GM18526 (cell line): ENCODE measurements around the gene PLXDC1.

ENCODE experiments used
- POLR2A ChIP-seq: IDR thresholded peaks from 3 replicates; pipeline ENCODE4 v1.6.1; 2011; ENCODE audit not compliant: insufficient read length; ENCODE audit errors: extremely low read depth

Gene PLXDC1

GRCh38 chr17:39125143-39125875, 26.1 kb downstream of the PLXDC1 start:
- TF ChIP-seq POLR2A: no peak

GRCh38 chr17:39123627-39124026, 27.8 kb downstream of the PLXDC1 start:
- no peak for TF ChIP-seq POLR2A

DNA sequence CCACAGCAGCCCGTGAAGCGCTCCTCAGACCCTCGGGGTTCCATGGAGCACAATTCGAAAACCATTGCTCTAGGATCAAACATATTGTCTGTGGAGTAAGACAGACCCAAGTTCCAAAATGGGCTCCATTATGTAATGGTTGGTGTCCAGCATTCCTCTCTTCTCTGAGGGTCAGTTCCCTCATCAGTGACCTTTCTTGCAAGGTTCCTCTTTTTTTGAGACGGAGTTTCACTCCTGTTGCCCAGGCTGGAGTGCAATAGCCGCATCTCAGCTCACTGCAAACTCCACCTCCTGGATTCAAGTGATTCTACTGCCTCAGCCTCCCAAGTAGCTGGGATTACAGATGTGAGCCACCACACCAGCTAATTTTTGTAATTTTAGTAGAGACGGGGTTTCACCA, 28.4 kb downstream of the PLXDC1 start:
- TF ChIP-seq POLR2A: no peak

GRCh38 chr17:39118674-39119419, 32.6 kb downstream of the PLXDC1 start:
- no peak for TF ChIP-seq POLR2A

- TF ChIP-seq POLR2A: no peak
These were observed 35.2 kb downstream of the PLXDC1 start for GRCh38 chr17:39116224-39116623.

DNA sequence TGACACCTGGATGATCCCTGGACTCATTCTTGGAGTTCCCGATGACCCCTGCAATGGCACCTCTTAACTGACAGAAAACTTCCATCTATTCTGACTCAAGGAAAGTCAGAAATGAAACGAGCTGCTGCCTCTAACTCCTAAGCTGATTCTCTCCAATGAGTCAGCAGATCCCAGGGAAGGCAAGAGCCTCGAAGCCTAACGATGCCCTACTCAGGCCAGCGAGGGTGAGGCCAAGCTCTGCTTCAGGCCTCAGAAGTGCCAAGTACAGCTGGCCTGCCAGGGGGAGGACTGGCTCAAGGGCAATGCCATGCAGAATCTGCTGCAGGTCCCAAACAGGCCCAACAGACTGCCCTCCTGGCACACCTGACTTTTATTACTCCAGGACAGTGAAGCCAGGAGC, 36.3 kb downstream of the PLXDC1 start:
- TF ChIP-seq POLR2A: no peak

GRCh38 chr17:39114723-39115122, 36.7 kb downstream of the PLXDC1 start:
- no peak for TF ChIP-seq POLR2A

DNA sequence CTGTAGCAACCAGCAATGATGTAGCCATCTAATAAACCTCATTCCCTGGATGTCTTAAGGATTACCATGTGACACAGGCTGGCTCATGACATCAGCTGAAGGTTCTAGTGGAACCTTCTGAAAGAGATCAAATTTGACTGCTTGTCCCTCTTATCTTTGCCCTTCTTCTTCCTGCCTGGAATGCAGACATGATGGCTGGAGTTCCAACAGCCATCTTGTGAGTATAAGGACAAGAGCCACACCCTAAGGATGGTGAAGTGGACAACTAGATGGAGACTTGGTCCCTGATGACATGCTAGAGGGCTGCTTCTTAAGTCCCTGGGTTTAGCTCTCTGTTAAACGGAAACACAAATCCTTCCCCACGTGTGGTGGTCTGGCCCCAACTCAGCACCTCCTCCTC, 37.6 kb downstream of the PLXDC1 start:
- TF ChIP-seq POLR2A: no peak

DNA sequence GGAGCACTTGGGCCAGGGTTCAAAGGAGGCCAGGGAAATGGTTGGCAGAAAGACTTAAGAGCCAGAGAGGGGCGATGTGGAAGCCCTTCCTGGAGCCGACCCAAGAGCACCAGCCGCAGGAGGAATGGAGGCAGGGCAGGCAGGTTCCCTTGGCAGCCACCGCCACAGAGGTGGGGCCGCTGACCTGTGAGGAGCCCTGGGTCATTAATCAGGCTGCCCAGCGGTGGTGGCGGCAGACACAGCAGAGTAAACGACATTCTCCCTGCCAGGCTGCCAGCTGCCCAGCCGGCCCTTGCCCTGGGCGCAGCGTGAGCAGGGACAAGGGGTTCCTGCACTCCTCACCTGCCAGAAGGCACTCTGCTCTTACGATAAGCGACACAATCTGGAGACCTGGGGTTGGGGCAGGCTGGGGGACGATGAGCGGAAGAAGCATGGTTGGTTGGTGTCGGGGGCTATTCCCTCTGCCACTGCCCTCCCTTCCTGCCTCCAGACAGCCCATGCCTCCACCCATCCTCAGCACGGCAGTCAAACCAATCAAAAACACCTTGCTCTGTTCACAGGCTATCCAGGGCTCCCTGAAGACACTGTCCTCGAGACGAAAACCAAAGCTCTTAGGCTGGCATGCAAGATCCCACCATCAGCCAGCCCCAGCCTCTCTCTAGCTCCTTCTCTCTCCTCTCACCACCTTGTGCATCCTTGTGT, 40.9 kb downstream of the PLXDC1 start:
- TF ChIP-seq POLR2A: no peak

DNA sequence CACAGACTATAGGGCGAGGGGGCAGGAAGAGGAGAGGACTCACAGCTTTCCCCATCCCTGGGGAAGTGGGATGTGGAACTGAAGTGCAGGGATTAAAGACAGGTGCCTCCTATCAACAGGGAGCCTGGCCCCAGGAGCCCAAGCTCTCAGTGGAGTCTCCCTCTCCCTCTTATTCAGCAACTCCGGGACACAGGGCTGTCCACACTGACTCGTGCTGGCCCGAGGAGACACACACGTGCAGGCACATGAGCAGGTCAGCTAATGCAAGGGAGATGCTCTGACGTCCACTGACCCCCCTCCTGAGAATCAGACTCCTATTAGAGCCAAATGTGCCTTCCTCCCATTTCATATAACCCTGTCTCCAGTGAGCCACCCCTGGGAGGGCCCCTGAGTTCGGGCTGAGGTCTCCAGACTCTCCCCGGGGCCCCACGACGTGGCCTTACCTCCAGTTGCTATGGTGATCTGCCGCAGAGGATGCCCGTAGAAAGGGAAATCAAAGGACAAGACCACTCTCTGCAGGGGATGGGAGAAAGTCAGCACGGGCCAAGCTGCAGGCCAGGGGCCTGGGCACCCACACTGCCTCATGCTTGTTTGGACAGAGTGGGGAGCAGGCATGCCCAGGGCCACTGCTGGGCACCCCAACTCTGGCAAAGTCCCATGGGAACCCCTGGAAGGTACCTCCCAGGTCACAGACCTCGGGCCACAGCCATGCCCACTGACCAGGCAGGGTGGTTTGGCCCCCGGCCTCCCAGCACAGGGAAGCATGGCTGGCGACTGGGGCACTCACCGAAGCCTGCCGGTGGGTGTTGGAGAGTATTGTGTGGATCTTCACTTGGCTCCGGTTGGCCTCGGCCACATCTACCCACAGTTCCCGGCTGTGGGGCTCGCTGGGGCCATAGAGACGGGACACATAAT, 42.7 kb downstream of the PLXDC1 start:
- no peak for TF ChIP-seq POLR2A

DNA sequence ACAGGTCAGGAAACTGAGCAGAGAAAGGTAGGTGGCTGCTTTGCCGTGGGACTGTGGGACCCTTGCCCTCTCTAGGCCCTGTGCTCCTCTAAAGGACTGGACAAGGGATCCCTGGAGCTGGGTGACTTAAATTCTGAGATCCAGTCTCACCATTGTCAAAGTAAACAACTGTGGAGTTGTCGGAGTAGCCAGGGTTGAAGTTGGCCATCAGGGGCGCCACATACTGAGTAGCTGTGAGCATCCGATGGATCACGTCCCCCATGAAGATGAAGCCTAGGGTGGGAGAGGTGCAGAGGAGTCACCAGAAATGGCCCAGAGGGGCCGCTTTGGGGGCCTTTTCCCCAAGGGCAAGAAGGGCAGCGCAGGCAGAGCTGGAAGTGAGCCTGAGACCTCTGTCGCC, 43.5 kb downstream of the PLXDC1 start:
- TF ChIP-seq POLR2A: no peak

- no peak for TF ChIP-seq POLR2A
These were observed 44.3 kb downstream of the PLXDC1 start for GRCh38 chr17:39107155-39107554.

DNA sequence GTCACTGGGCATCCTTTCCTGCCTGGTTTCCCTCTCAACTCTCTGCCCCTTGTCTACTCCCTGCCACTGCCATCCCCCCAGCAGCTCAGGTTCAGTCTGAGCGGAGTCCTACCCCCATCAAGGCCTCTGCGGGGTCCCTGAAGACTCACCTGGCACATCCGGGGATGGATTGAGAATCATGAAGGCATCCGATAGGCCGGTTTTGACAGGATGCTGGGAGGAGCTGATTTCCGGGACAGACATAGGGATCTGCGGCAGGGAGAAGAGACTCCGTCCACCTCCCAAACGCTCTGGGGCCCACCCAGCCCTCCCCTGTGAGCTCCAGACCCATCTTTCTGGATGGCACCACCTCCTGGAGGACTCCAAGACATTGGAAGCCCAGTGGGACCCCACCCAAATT, 45.7 kb downstream of the PLXDC1 start:
- TF ChIP-seq POLR2A: no peak

GRCh38 chr17:39104657-39105056, 46.8 kb downstream of the PLXDC1 start:
- TF ChIP-seq POLR2A: no peak

DNA sequence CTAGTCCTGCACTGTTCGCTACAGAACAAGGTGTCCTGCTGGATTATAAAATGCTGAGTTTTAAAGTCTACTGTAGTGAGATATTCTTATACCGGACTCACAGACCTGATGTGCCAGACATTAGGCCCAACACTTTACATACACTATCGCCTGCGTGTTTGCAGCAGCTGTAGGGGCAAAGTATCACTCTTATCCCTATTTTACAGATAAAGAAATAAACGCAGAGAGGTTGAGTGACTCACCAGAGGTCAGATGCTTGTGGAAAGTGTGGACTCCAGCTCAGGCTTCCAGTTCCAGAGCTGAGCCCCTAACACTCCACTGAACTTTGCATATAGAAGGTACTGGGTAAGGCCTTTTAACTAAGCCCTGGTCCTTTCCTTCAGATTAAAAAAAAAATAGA, 47.4 kb downstream of the PLXDC1 start:
- TF ChIP-seq POLR2A: no peak
